Measurements from ENCODE around the gene COL4A4.

COL4A4 gene

DNA sequence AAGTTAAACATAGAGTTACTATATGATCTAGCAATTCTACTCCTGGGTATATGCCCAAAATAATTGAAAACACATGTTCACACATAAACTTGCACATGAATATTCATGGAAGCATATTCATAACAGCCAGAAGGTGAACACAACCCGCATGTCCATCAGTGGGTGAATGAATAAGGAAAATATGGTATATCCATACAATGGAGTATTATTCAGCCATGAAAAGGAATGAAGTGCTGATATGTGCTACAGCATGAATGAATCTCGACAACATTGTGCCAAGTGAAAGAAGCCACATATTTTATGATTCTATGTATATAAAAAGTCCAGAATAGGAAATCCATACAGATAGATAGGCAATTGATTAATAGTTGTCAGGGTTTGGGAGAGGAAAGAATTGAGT lies 15.9 kb downstream of the COL4A4 start:
- no peaks in the 10 kb centered on the region for H3K36me3 ChIP-seq (ENCODE audit: low read length)
- H3K9me3 ChIP-seq (ENCODE audit: insufficient read depth, low read length) = peaks cover 4% of the 10 kb centered on the region; the same call in 1 of the 2 replicates
- H3K4me3 ChIP-seq (ENCODE audit: insufficient read depth, low read length, poor library complexity, severe bottlenecking) = no peak overlapping the region
- no peak overlapping the region for H2AFZ ChIP-seq (ENCODE audit: low read depth, low read length, severe bottlenecking)
- no peaks in the 10 kb centered on the region for H4K20me1 ChIP-seq (ENCODE audit: low read depth, low read length)
- H3F3A ChIP-seq (ENCODE audit: insufficient read depth) = no peaks in the 10 kb centered on the region
- H3K27ac ChIP-seq (ENCODE audit: low read depth, low read length) = no peak overlapping the region
- H3K9ac ChIP-seq (ENCODE audit: low read length) = no peak overlapping the region
- H3K27me3 ChIP-seq (ENCODE audit: low read length) = no peaks in the 10 kb centered on the region
- no peak overlapping the region for H3K4me2 ChIP-seq (ENCODE audit: low read depth, low read length, poor library complexity, severe bottlenecking)
- no peaks in the 10 kb centered on the region for H3K79me2 ChIP-seq (ENCODE audit: insufficient read depth, low read length)
- TF ChIP-seq, protein P1, sequence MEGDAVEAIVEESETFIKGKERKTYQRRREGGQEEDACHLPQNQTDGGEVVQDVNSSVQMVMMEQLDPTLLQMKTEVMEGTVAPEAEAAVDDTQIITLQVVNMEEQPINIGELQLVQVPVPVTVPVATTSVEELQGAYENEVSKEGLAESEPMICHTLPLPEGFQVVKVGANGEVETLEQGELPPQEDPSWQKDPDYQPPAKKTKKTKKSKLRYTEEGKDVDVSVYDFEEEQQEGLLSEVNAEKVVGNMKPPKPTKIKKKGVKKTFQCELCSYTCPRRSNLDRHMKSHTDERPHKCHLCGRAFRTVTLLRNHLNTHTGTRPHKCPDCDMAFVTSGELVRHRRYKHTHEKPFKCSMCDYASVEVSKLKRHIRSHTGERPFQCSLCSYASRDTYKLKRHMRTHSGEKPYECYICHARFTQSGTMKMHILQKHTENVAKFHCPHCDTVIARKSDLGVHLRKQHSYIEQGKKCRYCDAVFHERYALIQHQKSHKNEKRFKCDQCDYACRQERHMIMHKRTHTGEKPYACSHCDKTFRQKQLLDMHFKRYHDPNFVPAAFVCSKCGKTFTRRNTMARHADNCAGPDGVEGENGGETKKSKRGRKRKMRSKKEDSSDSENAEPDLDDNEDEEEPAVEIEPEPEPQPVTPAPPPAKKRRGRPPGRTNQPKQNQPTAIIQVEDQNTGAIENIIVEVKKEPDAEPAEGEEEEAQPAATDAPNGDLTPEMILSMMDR (IDR thresholded peaks at IDR 0.05; ENCODE audit: insufficient read depth, low read length, poor library complexity, severe bottlenecking) = no peak
- no peak for TF ChIP-seq EZH2phosphoT487 (conservative IDR thresholded peaks at IDR 0.05; ENCODE audit: low read length)
- H3K9me2 ChIP-seq (replicated peaks; ENCODE audit: insufficient read depth, low read length) = no peaks in the 10 kb centered on the region

DNA sequence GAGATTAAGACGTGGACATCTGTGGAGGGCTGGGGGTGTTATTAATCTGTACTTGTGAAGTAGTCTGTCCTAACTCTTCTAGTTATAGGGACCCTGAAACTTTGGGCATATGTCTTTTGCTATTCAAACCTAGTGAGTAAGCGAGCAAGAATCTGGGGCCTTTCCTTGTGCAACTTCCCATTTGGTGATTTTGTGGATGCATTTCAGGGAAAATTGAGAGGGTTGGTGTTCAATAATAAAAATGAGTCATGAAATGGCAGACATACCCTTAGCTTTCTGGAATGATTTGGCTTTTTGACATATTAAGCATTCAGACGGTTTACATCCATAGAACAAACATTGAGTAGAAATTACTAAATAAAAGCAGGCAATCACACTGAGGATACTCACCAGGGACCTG lies 17.0 kb downstream of the COL4A4 start:
- no peaks in the 10 kb centered on the region for H3K79me2 ChIP-seq (ENCODE audit: insufficient read depth, low read length)
- H3K9me3 ChIP-seq (ENCODE audit: insufficient read depth, low read length) = peaks cover 4% of the 10 kb centered on the region; the same call in 1 of the 2 replicates
- no peaks in the 10 kb centered on the region for H3K36me3 ChIP-seq (ENCODE audit: low read length)
- no peak overlapping the region for H3K4me2 ChIP-seq (ENCODE audit: low read depth, low read length, poor library complexity, severe bottlenecking)
- no peaks in the 10 kb centered on the region for H3F3A ChIP-seq (ENCODE audit: insufficient read depth)
- H3K9ac ChIP-seq (ENCODE audit: low read length) = no peak overlapping the region
- no peak overlapping the region for H2AFZ ChIP-seq (ENCODE audit: low read depth, low read length, severe bottlenecking)
- H3K9me2 ChIP-seq (replicated peaks; ENCODE audit: insufficient read depth, low read length) = no peaks in the 10 kb centered on the region
- H3K4me3 ChIP-seq (ENCODE audit: insufficient read depth, low read length, poor library complexity, severe bottlenecking) = no peak overlapping the region
- H3K27me3 ChIP-seq (ENCODE audit: low read length) = no peaks in the 10 kb centered on the region
- no peaks in the 10 kb centered on the region for H4K20me1 ChIP-seq (ENCODE audit: low read depth, low read length)
- H3K27ac ChIP-seq (ENCODE audit: low read depth, low read length) = no peak overlapping the region
- TF ChIP-seq, protein P1 (IDR thresholded peaks at IDR 0.05; ENCODE audit: insufficient read depth, low read length, poor library complexity, severe bottlenecking) = no peak
- TF ChIP-seq EZH2phosphoT487 (conservative IDR thresholded peaks at IDR 0.05; ENCODE audit: low read length) = no peak

DNA sequence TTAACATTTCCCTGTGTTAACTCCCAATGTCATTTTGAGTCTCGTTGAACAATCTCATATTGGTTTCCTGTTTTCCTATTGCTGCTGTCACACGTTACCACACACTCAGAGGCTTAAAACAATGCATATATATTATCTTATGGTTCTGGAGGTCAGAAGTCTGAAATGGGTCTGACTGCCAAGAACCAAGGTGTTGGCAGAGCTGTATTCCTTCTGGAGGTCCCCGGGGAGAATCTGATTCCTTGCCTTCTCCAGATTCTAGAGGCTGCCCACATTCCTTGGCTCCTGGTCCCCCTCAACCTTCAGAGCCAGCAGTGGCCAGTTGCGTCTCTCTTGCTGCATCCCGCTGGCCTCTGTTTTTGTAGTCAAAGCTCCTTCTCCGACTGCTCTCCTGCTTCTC lies 17.5 kb downstream of the COL4A4 start:
- no peak for TF ChIP-seq EZH2phosphoT487 (conservative IDR thresholded peaks at IDR 0.05; ENCODE audit: low read length)
- TF ChIP-seq, protein P1 (IDR thresholded peaks at IDR 0.05; ENCODE audit: insufficient read depth, low read length, poor library complexity, severe bottlenecking) = no peak
- H2AFZ ChIP-seq (ENCODE audit: low read depth, low read length, severe bottlenecking) = no peak overlapping the region
- H3K36me3 ChIP-seq (ENCODE audit: low read length) = no peaks in the 10 kb centered on the region
- no peaks in the 10 kb centered on the region for H3K27me3 ChIP-seq (ENCODE audit: low read length)
- no peak overlapping the region for H3K27ac ChIP-seq (ENCODE audit: low read depth, low read length)
- no peaks in the 10 kb centered on the region for H3K9me2 ChIP-seq (replicated peaks; ENCODE audit: insufficient read depth, low read length)
- H3K79me2 ChIP-seq (ENCODE audit: insufficient read depth, low read length) = no peaks in the 10 kb centered on the region
- no peak overlapping the region for H3K4me3 ChIP-seq (ENCODE audit: insufficient read depth, low read length, poor library complexity, severe bottlenecking)
- H4K20me1 ChIP-seq (ENCODE audit: low read depth, low read length) = no peaks in the 10 kb centered on the region
- no peak overlapping the region for H3K4me2 ChIP-seq (ENCODE audit: low read depth, low read length, poor library complexity, severe bottlenecking)
- no peaks in the 10 kb centered on the region for H3F3A ChIP-seq (ENCODE audit: insufficient read depth)
- peaks cover 4% of the 10 kb centered on the region; the same call in 1 of the 2 replicates for H3K9me3 ChIP-seq (ENCODE audit: insufficient read depth, low read length)
- no peak overlapping the region for H3K9ac ChIP-seq (ENCODE audit: low read length)

All from SU-DHL-6 (cell line).